BLaER1 treated with 17β-estradiol and CSF1 and Interleukin-3, amounts not matched to agents 10 nM and 100 nM (cell line): ENCODE results near the gene PLEKHA5.

Experiments used
- H3K27ac ChIP-seq, 11 experiments: shearing (Covaris generic); formaldehyde crosslinking; 2 replicates each; pipeline ENCODE4 v1.8.1; 2022
- H3K27me3 ChIP-seq, 11 experiments: shearing (Covaris generic); formaldehyde crosslinking; 2 replicates each; pipeline ENCODE4 v1.8.1; 2022
- H3K36me3 ChIP-seq, 11 experiments: shearing (Covaris generic); formaldehyde crosslinking; 2 replicates each; pipeline ENCODE4 v1.8.1; 2022
- H3K4me1 ChIP-seq, 10 experiments: shearing (Covaris generic); formaldehyde crosslinking; 2 replicates each; pipeline ENCODE4 v1.8.1; 2022
- H3K4me2 ChIP-seq, 11 experiments: shearing (Covaris generic); formaldehyde crosslinking; 2 replicates each; pipeline ENCODE4 v1.8.1; 2022
- H3K4me3 ChIP-seq, 10 experiments: shearing (Covaris generic); formaldehyde crosslinking; 2 replicates each; pipeline ENCODE4 v1.8.1; 2022
- H3K9ac ChIP-seq, 11 experiments: shearing (Covaris generic); formaldehyde crosslinking; 2 replicates each; pipeline ENCODE4 v1.8.1; 2022
- H3K9me3 ChIP-seq, 11 experiments: shearing (Covaris generic); formaldehyde crosslinking; replicated peaks in 1 of 11; 2 replicates each; pipeline ENCODE4 v1.8.1; 2022
- H4K20me1 ChIP-seq, 11 experiments: shearing (Covaris generic); formaldehyde crosslinking; 2 replicates each; pipeline ENCODE4 v1.8.1; 2022
- Cebpa-rat ChIP-seq, 11 experiments: shearing (Covaris generic); IDR thresholded peaks; 2 replicates each; pipeline ENCODE4 v1.8.1; 2022

The PLEKHA5 gene

DNA sequence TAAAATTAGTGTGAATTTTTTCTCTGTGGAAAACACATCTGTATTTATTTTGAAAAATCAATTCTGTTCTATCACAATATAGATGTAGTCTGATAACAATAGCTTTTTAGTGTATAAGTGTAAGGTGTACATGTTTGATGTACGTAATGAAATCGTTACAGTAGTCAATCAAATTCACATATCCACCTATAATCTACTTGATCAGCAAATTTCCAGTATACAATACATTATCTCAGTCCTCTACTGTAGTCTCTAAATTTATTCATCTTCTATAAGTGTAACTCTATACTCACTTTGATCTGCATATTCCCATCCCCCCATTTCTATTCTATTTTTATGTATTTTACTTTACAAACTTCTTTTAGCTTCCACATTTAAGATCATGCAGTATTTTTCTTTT is 13.0 kb downstream of the PLEKHA5 start:
- H3K4me3 ChIP-seq: no peak overlapping the region
- H3K4me1 ChIP-seq: peaks cover 16 to 22% (median 19%) of the 10 kb centered on the region in 10 experiments
- TF ChIP-seq Cebpa-rat (IDR thresholded peaks at IDR 0.05): no peak
- no peaks in the 10 kb centered on the region for H3K9me3 ChIP-seq
- no peak overlapping the region for H3K9ac ChIP-seq
- H3K4me2 ChIP-seq: no peak overlapping the region
- no peak overlapping the region for H3K27ac ChIP-seq
- H3K36me3 ChIP-seq: peaks cover 0 to 9% (median 0%) of the 10 kb centered on the region in 11 experiments; a peak in 6 of 22 replicates
- no peaks in the 10 kb centered on the region for H4K20me1 ChIP-seq
- H3K27me3 ChIP-seq: no peaks in the 10 kb centered on the region

DNA sequence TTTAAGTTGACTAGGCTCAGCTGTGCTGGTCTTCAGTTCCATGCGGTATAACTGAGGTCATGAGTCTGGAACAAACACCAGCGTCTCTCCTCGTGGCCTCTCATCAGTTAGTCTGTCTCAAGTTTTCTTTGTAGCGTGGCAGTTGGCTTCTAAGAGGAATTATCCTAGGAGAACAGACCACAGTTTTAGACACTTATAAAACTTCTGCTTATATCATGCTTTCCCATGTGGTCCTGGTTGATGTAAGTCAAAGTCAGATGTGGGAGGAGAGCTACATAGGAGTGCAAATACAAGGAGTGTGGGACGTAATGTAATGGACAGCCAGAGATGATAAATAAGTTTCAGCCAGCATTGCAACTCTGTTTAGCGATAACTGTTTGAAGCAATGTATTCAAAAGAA is 14.8 kb downstream of the PLEKHA5 start:
- no peak overlapping the region for H3K4me3 ChIP-seq
- H3K9ac ChIP-seq: no peak overlapping the region
- peaks cover 16 to 23% (median 21%) of the 10 kb centered on the region in 10 experiments for H3K4me1 ChIP-seq
- H3K4me2 ChIP-seq: no peak overlapping the region
- H4K20me1 ChIP-seq: no peaks in the 10 kb centered on the region
- TF ChIP-seq Cebpa-rat (IDR thresholded peaks at IDR 0.05): no peak
- no peak overlapping the region for H3K27ac ChIP-seq
- peaks cover 0 to 15% (median 2%) of the 10 kb centered on the region in 11 experiments; a peak in 7 of 22 replicates for H3K36me3 ChIP-seq
- peaks cover 0 to 2% (median 0%) of the 10 kb centered on the region in 11 experiments; a peak in 1 of 22 replicates for H3K9me3 ChIP-seq
- no peaks in the 10 kb centered on the region for H3K27me3 ChIP-seq

DNA sequence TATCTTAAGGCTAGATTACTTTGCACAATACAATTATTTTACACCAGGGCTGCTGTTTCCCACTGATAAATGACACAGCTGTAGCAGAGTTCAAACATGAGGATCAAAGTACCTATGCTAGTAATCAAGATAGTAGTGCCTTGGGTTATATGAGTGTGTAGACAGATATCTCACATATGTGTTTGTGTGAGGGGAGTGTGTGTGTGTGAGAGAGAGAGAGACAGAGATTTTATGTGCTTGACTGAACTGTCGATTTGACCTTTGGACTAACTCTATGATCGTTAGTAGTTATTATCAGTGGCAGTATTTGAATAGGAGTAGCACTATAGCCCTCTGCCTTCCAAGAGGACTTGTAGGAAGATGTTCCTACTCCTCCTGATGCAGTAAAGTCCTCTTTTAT is 15.5 kb downstream of the PLEKHA5 start:
- Histone ChIP-seq H3K27me3 (no peaks in the 10 kb centered on the region), H3K9ac (no peak overlapping the region), H3K9me3 (peaks cover 0 to 5% (median 0%) of the 10 kb centered on the region in 11 experiments; a peak in 1 of 22 replicates), H4K20me1 (no peaks in the 10 kb centered on the region), H3K27ac (no peak overlapping the region), H3K4me1 (peaks cover 14 to 23% (median 21%) of the 10 kb centered on the region in 10 experiments), H3K4me3 (no peak overlapping the region), H3K36me3 (peaks cover 0 to 20% (median 6%) of the 10 kb centered on the region in 11 experiments; a peak in 8 of 22 replicates), H3K4me2 (no peak overlapping the region)
- TF ChIP-seq Cebpa-rat (IDR thresholded peaks at IDR 0.05): no peak

DNA sequence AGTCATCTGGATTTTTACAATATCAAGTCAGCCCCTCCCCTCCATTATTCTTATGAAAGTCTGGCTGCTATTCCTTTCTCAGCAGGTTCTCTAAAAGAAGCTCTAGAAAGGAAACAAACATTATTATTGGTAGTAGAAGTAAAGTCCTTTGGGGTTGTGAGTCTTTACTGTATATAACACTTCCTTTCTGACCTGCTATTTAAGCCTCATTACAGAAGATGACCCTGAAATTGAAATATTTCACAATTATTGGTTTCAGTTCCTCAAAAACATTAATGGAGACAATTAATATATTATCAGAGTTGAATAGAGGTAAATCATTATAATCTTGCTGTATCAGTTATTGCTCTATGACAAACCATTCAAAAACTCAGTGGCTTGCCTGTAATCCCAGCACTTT is 19.3 kb downstream of the PLEKHA5 start:
- Histone ChIP-seq H3K4me2 (peak overlapping the region in 7 of 11 experiments; percentile 18 to 54 (median 36); a peak in 11 of 22 replicates), H3K4me1 (peaks cover 0 to 20% (median 13%) of the 10 kb centered on the region in 10 experiments; a peak in 16 of 20 replicates)

DNA sequence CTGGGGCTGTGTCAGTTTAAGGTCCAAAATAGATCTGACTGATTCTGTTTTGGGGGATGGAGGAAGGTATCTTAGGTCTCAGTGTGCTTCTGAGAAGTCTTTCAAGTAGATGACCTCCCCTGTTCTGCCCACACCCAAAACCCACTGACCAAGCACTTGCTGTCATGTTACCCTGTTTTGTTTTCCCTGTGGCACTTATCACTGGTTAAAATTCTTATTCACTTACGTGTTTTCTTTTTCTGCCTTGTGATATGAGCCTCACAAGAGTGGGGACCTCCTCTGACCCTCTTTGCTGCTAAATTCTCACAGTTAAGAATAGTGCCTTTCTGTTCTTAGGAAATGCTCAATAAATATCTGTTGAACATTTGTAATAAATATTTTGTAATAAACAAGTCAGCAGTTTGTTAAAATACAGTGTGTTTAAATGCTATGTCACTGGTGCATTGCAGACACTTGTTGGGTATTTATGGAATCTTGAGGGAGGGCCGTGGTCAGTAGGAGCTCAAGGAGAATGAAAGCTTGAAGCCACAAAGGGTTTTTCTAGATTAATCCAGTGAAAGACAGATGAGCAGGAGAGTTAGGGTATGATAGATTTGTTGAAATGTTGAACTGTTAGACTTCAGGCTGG is 20.9 kb downstream of the PLEKHA5 start:
- Histone ChIP-seq H3K4me1 (peaks cover 0 to 20% (median 13%) of the 10 kb centered on the region in 10 experiments; a peak in 16 of 20 replicates), H3K36me3 (peaks cover 0 to 12% (median 0%) of the 10 kb centered on the region in 11 experiments; a peak in 6 of 22 replicates), H3K4me2 (0 out of 22 replicates have a peak overlapping the region, but pooled peaks of 2 of the 11 experiments have one; percentile 2 to 22), H4K20me1 (no peaks in the 10 kb centered on the region), H3K4me3 (no peak overlapping the region), H3K27ac (peak overlapping the region in 1 of 11 experiments; percentile 12; a peak in 1 of 22 replicates), H3K9me3 (peaks cover 0 to 5% (median 0%) of the 10 kb centered on the region in 11 experiments; a peak in 1 of 22 replicates), H3K9ac (no peak overlapping the region), H3K27me3 (no peaks in the 10 kb centered on the region)
- TF ChIP-seq Cebpa-rat (IDR thresholded peaks at IDR 0.05): no peak

More for the DNA sequence above, 19.3 kb downstream of the PLEKHA5 start:
- Histone ChIP-seq H4K20me1 (no peaks in the 10 kb centered on the region), H3K27me3 (no peaks in the 10 kb centered on the region), H3K27ac (peak overlapping the region in 3 of 11 experiments; percentile 10 to 17 (median 13); a peak in 4 of 22 replicates), H3K9ac (peak overlapping the region in 1 of 11 experiments; percentile 3; a peak in 1 of 22 replicates), H3K36me3 (peaks cover 0 to 20% (median 3%) of the 10 kb centered on the region in 11 experiments; a peak in 7 of 22 replicates), H3K9me3 (peaks cover 0 to 5% (median 0%) of the 10 kb centered on the region in 11 experiments; a peak in 1 of 22 replicates), H3K4me3 (no peak overlapping the region)
- no peak for TF ChIP-seq Cebpa-rat (IDR thresholded peaks at IDR 0.05)

DNA sequence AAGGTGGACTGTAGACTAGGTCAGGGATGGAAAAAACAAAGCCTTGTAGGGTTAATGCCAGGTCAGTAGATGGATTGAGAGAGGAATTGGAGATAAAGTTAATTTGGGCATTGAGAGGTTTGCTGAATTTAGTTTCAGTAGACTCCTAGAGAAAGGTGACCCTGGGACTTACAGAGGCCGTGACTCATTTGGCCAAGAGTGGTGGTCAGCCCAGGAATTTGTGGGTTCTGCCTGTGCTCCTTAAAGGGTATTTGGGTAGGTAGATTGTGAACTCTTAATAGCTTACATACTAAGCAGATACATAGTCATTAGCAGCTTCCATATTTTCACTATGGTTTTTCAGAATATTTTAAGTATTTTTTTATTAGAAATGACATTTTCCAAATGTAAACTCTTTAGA is 21.8 kb downstream of the PLEKHA5 start:
- peaks cover 0 to 20% (median 13%) of the 10 kb centered on the region in 10 experiments; a peak in 16 of 20 replicates for H3K4me1 ChIP-seq
- TF ChIP-seq Cebpa-rat (IDR thresholded peaks at IDR 0.05): no peak
- H3K27me3 ChIP-seq: no peaks in the 10 kb centered on the region
- H3K36me3 ChIP-seq: peaks cover 0 to 12% (median 0%) of the 10 kb centered on the region in 11 experiments; a peak in 5 of 22 replicates
- H4K20me1 ChIP-seq: no peaks in the 10 kb centered on the region
- peaks cover 0 to 5% (median 0%) of the 10 kb centered on the region in 11 experiments; a peak in 1 of 22 replicates for H3K9me3 ChIP-seq
- no peak overlapping the region for H3K9ac ChIP-seq
- H3K27ac ChIP-seq: no peak overlapping the region
- no peak overlapping the region for H3K4me3 ChIP-seq
- no peak overlapping the region for H3K4me2 ChIP-seq

DNA sequence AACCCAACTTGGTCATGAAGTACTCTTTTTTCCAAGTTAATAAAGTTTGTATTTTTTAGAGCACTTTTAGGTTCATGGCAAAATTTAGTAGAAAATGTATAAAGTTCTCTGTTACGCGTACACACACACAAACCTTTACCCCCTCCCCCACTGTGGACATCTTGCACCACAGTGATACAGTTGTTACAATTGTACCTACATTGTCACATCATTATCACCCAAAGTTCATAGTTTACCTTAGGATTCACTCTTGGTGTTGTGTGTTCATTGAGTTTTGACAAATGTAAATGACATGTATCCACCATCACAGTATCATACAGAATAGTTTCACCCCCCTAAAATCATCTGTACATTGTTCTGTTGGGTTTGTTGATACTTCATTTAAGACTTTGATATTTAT is 23.9 kb downstream of the PLEKHA5 start:
- peaks cover 0 to 5% (median 0%) of the 10 kb centered on the region in 11 experiments; a peak in 1 of 22 replicates for H3K9me3 ChIP-seq
- no peak overlapping the region for H3K4me3 ChIP-seq
- no peaks in the 10 kb centered on the region for H4K20me1 ChIP-seq
- no peak overlapping the region for H3K27ac ChIP-seq
- H3K36me3 ChIP-seq: peaks cover 0 to 12% (median 0%) of the 10 kb centered on the region in 11 experiments; a peak in 4 of 22 replicates
- peaks cover 0 to 16% (median 8%) of the 10 kb centered on the region in 10 experiments; a peak in 16 of 20 replicates for H3K4me1 ChIP-seq
- H3K4me2 ChIP-seq: no peak overlapping the region
- no peaks in the 10 kb centered on the region for H3K27me3 ChIP-seq
- TF ChIP-seq Cebpa-rat (IDR thresholded peaks at IDR 0.05): no peak
- no peak overlapping the region for H3K9ac ChIP-seq

DNA sequence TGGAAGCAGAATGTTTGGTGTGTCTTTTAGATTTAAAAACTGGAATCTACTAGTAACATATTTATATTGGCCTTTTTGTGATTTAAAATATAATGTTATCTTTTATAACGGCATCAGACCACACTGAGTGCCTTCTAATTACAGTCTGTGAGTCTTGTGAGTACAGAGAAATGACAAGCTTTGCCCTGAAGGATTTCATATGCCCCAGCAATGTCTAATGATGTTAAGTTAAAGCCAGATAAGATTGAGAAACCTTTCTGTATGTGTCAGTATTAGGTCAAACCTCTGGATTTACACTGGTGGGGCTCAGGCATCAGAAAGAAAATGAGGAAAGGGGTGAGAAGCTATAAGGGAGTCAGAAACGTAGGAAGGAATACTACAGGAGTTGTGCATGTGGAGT is 25.2 kb downstream of the PLEKHA5 start:
- Histone ChIP-seq H3K27me3 (no peaks in the 10 kb centered on the region), H4K20me1 (no peaks in the 10 kb centered on the region), H3K4me1 (peaks cover 0 to 7% (median 0%) of the 10 kb centered on the region in 10 experiments; a peak in 1 of 20 replicates), H3K4me2 (no peak overlapping the region), H3K9ac (no peak overlapping the region), H3K27ac (no peak overlapping the region), H3K36me3 (peaks cover 0 to 8% (median 0%) of the 10 kb centered on the region in 11 experiments; a peak in 4 of 22 replicates), H3K9me3 (no peaks in the 10 kb centered on the region), H3K4me3 (no peak overlapping the region)
- TF ChIP-seq Cebpa-rat (IDR thresholded peaks at IDR 0.05): no peak

DNA sequence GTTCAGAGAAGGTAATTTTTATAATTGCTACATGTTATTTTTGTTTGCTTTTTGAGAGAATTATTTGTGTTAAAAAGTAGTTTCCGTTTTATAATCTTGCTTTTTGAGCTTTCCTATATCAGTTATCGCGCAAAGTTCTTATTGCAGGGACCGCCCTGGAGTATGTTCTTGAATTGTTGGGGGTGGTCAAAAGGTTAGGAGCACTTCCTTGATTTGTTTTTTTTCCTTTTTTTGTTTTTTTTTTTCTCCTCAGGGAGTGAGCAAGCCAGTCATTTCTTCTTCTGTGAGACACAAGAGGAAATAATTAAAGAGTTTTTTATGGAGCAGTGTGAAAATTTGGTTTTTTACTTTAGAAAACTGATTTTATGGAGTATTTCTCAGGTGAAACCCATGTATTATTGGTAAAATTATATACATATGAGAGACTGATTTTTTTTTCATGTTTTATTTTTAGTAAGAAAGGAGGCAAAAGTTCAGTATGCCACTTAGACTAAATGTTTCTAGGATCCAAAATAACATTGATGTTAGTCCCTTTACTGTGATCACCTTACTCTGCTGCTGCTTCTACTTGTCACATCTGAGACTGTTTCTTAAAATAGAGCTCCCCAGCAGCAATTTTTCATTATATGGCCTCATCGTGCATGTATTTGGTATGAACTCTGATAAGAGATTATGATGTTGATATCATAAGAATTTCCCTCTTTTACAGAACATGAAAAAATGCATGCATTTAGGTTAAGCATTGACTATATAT is 26.6 kb downstream of the PLEKHA5 start:
- H3K27ac ChIP-seq: no peak overlapping the region
- no peaks in the 10 kb centered on the region for H3K27me3 ChIP-seq

More for the DNA sequence above, 26.6 kb downstream of the PLEKHA5 start:
- Histone ChIP-seq H3K4me1 (no peaks in the 10 kb centered on the region), H3K9me3 (no peaks in the 10 kb centered on the region), H3K4me2 (no peak overlapping the region), H3K9ac (no peak overlapping the region), H3K4me3 (no peak overlapping the region), H3K36me3 (peaks cover 0 to 8% (median 0%) of the 10 kb centered on the region in 11 experiments; a peak in 2 of 22 replicates), H4K20me1 (no peaks in the 10 kb centered on the region)
- TF ChIP-seq Cebpa-rat (IDR thresholded peaks at IDR 0.05): no peak
